Heart left ventricle (tissue), 16 donors: Measurements from ENCODE around the gene SLX9. TPM values are rescaled to one million over a fixed set of nuclear protein-coding genes. Genes with fewer than 3 reads are reported as not detected.

Source experiments
- ATAC-seq, 4 donors: fragments of 200-7000 bp; cut with Tn5 transposase; one replicate each; pipeline ENCODE4 v1.9.1; 2020 to 2022; ENCODE audit warnings: moderate library complexity in 4 of 4, mild to moderate bottlenecking in 3 of 4, moderate number of reproducible peaks in 1 of 4
- DNase-seq, 5 donors: peaks; one replicate each; pipeline ENCODE4 v3.0.0-alpha.2; 2020
- H3K27ac ChIP-seq, 12 donors: fragments of 200-600 bp; sonication (generic) in 4 of 12; one replicate each; pipeline versions ENCODE4 v1.5.0 to v1.8.0; 2016 to 2022; ENCODE audit warnings: mild to moderate bottlenecking in 2 of 12
- H3K27me3 ChIP-seq, 9 donors: fragments of 200-600 bp; sonication (generic) in 2 of 9; one replicate each; pipeline versions ENCODE4 v1.5.1 to v1.8.0; 2016 to 2022; ENCODE audit warnings: mild to moderate bottlenecking in 3 of 9
- H3K36me3 ChIP-seq, 9 donors: fragments of 200-600 bp; sonication (generic) in 2 of 9; one replicate each; pipeline versions ENCODE4 v1.5.0 to v1.8.0; 2018 to 2022; ENCODE audit warnings: mild to moderate bottlenecking in 2 of 9
- H3K4me1 ChIP-seq, 12 donors: fragments of 200-600 bp; sonication (generic) in 4 of 12; one replicate each; pipeline versions ENCODE4 v1.5.0 to v1.8.0; 2016 to 2022; ENCODE audit warnings: mild to moderate bottlenecking in 3 of 12
- H3K4me3 ChIP-seq, 12 donors: fragments of 200-600 bp; sonication (generic) in 4 of 12; one replicate each; pipeline versions ENCODE4 v1.5.0 to v1.8.0; 2017 to 2022; ENCODE audit warnings: mild to moderate bottlenecking in 9 of 12, moderate library complexity in 4 of 12
- H3K9me3 ChIP-seq, 12 donors: fragments of 200-600 bp; sonication (generic) in 4 of 12; one replicate each; pipeline versions ENCODE4 v1.5.0 to v1.8.0; 2016 to 2022; ENCODE audit warnings: mild to moderate bottlenecking in 1 of 12
- CTCF ChIP-seq, 12 donors: fragments of 200-600 bp; sonication (generic) in 4 of 12; IDR thresholded peaks; one replicate each; pipeline versions ENCODE4 v1.5.0 to v1.8.0; 2018 to 2022; ENCODE audit warnings: antibody characterized with exemption in 12 of 12, mild to moderate bottlenecking in 5 of 12
- POLR2A ChIP-seq, 2 donors: fragments of 450-650 bp; IDR thresholded peaks; one replicate each; pipeline ENCODE4 v1.6.1; 2017; ENCODE audit warnings: antibody characterized with exemption in 2 of 2, mild to moderate bottlenecking in 2 of 2, moderate library complexity in 2 of 2
- WGBS, 4 donors: extraction: QIAGEN DNeasy Blood & Tissue Kit in 2 of 4; methylation state at CpG; one replicate each; pipeline versions ENCODE4 v1.1.5 to v1.1.7; 2013 to 2018; 5-methylcytosine and 5-hydroxymethylcytosine counted together
- intact Hi-C, 10 donors: fragments of 100-400 bp; cut with DNase I; formaldehyde crosslinking; loops; one replicate each; pipeline versions ENCODE4 v1.11.1 to v1.14.2; 2022
- polyA plus RNA-seq, 2 donors: library from polyadenylated mRNA; stranded (reverse); fragments of 200-250 nt; gene quantifications; one replicate each; pipeline ENCODE4 v1.2.3, GENCODE V29; 2013
- total RNA-seq, 9 donors: library from RNA; depleted of rRNA in 2 of 9; stranded (reverse); fragments of >200 nt in 2 of 9; fragmentation: NEBNext Ultra II Directional in 3 of 9; extraction: Animal tissue kit (Norgen Biotek cat#: 25700) in 3 of 9; gene quantifications; one replicate each; pipeline versions ENCODE4 v1.1.0 to v1.2.4, GENCODE V29; 2016 to 2023
- donor health status: ischemic (EF 13 %, LVEDD 7.1; RV severe dilation, severe dysfunction).
- donor health status: healthy with polysubstance abuse.
- donor health status: DM: no; HTN: yes; CAD: no.
- donor health status: DM: no; HTN: no; CAD: no.
- donor health status: ischemic (EF 25% LVEDD 6.9; RV normal size, moderate dysfunction).
- donor health status: ischemic (EF 25% LVEDD 5.7; RV mildly dilated, moderate dysfunction).
- donor health status: healthy.
- donor health status: DM: yes; HTN: yes; CAD: no.
- donor health status: ischemic (EF 35%, LVEDD 5.7; RV mildly dilated, moderate dysfunction).
- donor health status: nonischemic (EF 11% LVEDD 7.7; RV severe dilation, severe dysfunction).
- donor health status: DM: yes; HTN: yes; CAD: no.
- donor health status: PGD.
- donor health status: ischemic (EF 29% LVEDD 5.4; RV normal size, mild dysfunction).
- donor health status: nonischemic (EF 23%, LVEDD 6.1; RV moderate dilation, normal function).

The SLX9 gene
- total and polyA plus RNA-seq, 11 donors = 38.5 to 77.8 (median 49.1) TPM

DNA sequence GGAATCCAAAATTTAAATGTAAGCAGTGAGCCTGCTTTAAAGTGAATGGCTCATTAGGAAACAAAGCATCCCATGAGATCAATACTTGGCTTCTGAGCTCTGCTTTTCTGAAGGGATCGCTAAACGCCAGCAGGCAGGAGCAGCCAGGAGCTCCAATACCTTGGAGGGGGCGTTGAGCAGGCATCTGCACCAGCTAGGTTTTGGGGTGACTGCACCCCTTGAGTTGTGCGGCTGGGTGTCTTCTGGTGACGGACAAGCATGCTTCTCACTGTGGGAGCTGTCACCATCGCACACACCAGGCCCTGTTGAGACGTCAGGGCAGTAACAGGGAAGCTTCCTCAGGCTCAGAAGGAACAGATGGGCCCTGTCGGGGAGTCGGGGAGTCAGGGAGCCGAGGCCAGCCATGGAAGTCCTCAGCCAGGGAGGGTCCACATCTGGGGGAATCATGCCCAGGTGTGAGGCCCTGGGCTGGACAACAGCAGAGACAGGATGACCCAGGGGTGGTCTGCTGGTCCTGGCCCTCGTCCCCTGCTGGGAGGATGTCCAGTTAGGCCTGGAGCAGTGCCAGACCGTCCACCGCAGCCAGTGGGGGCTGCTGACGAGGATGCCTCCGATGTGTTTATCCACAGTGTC, 76.7 kb downstream of the SLX9 start:
- WGBS, 4 donors = 48 to 76% (median 61%) methylated on average over 10 to 15 of the region's 15 CpGs
- Histone ChIP-seq H3K27me3 (peaks cover 0 to 30% (median 0%) of the 10 kb centered on the region in 9 donors), H3K4me1 (peaks cover 0 to 41% (median 21%) of the 10 kb centered on the region in 12 donors), H3K36me3 (no peaks in the 10 kb centered on the region), H3K4me3 (no peak overlapping the region), H3K9me3 (no peaks in the 10 kb centered on the region), H3K27ac (no peak overlapping the region)
- intact Hi-C loops = loop anchor here in 3 of 10 donors (5.0 to 10.0 kb wide), 3 partner anchors 46 to 58 kb away; partner anchors contain the start of gene ADARB1 (in 1 of the 3)
- ATAC-seq (no peak), DNase-seq (peak in 4 of 5 donors; percentile 8 to 51 (median 28))
- no peak for TF ChIP-seq POLR2A (IDR thresholded peaks at IDR 0.05)
- no peak for TF ChIP-seq CTCF (IDR thresholded peaks at IDR 0.05)

- Histone ChIP-seq H3K4me1 (peaks cover 0 to 33% (median 17%) of the 10 kb centered on the region in 12 donors), H3K4me3 (no peak overlapping the region), H3K27me3 (peaks cover 0 to 30% (median 0%) of the 10 kb centered on the region in 9 donors), H3K27ac (no peak overlapping the region), H3K36me3 (no peaks in the 10 kb centered on the region), H3K9me3 (no peaks in the 10 kb centered on the region)
- WGBS, 4 donors = 86 to 91% (median 89%) methylated on average over 14 to 15 of the region's 15 CpGs
- ATAC-seq (no peak), DNase-seq (peak in 3 of 5 donors; percentile 2 to 21 (median 13))
- intact Hi-C loops = loop anchor here in 3 of 10 donors (5.0 to 10.0 kb wide), 3 partner anchors 45 to 58 kb away; partner anchors contain the start of gene ADARB1 (in 1 of the 3)
- TF ChIP-seq POLR2A (IDR thresholded peaks at IDR 0.05) (no peak), CTCF (IDR thresholded peaks at IDR 0.05) (no peak)
These were observed 77.5 kb downstream of the SLX9 start for GRCh38 chr21:45017039-45017960.

- Histone ChIP-seq H3K4me3 (peak overlapping the region; percentile 7 to 66 (median 46)), H3K27me3 (peaks cover 0 to 30% (median 0%) of the 10 kb centered on the region in 9 donors), H3K36me3 (no peaks in the 10 kb centered on the region), H3K4me1 (peaks cover 0 to 26% (median 11%) of the 10 kb centered on the region in 12 donors), H3K27ac (peak overlapping the region in 9 of 12 donors; percentile 21 to 83 (median 57)), H3K9me3 (peaks cover 0 to 9% (median 0%) of the 10 kb centered on the region in 12 donors)
- ATAC-seq (peak in 2 of 4 donors; percentile 27 to 54), DNase-seq (peak in 4 of 5 donors; percentile 18 to 63 (median 46))
- WGBS, 4 donors = 14 to 45% (median 26%) methylated on average over 17 to 96 of the region's 101 CpGs
- TF ChIP-seq POLR2A (IDR thresholded peaks at IDR 0.05) (no peak), CTCF (IDR thresholded peaks at IDR 0.05) (no peak)
- intact Hi-C loops = loop anchor here in 3 of 10 donors (5.0 to 10.0 kb wide), 3 partner anchors 44 to 56 kb away; partner anchors contain the start of gene ADARB1 (in 1 of the 3)
These were observed 78.6 kb downstream of the SLX9 start for GRCh38 chr21:45018131-45019075.
